HepG2 (cell line): Measurements from ENCODE around the gene ZNF132. TPM values are rescaled to one million over a fixed set of nuclear protein-coding genes. Genes with fewer than 3 reads are reported as not detected.
A peak's percentile ranks its signal among the peaks of the same experiment; 100 is the strongest.

Experiments
- ASH2L ChIP-seq: fragments of 300-600, 200-600 bp; sonication (generic); IDR thresholded peaks from 2 replicates; pipeline ENCODE4 v1.7.0; 2017; ENCODE audit warnings: low read depth, mild to moderate bottlenecking, moderate library complexity, mixed read lengths, low read length; ENCODE audit not compliant: insufficient read length
- ATF1 ChIP-seq: IDR thresholded peaks from 2 replicates; pipeline ENCODE4 v1.6.1; 2016; ENCODE audit warnings: mild to moderate bottlenecking, control low read depth
- CERS6 ChIP-seq: sonication (generic); formaldehyde crosslinking; IDR thresholded peaks from 2 replicates; pipeline ENCODE4 v1.5.0; 2020; ENCODE audit warnings: missing genetic modification reagents
- HNRNPL ChIP-seq: fragments of 200-400 bp; formaldehyde crosslinking; IDR thresholded peaks from 2 replicates; pipeline ENCODE4 v1.6.1; 2017; ENCODE audit warnings: mild to moderate bottlenecking, low read depth, low read length
- IKZF4 ChIP-seq: sonication (generic); formaldehyde crosslinking; IDR thresholded peaks from 2 replicates; pipeline ENCODE4 v1.5.1; 2020; ENCODE audit warnings: borderline replicate concordance, mild to moderate bottlenecking, low read depth, missing genetic modification reagents; ENCODE audit errors: not compliant biosample characterization
- PAXIP1 ChIP-seq: sonication (generic); formaldehyde crosslinking; conservative IDR thresholded peaks from 2 replicates; pipeline ENCODE4 v1.4.0; 2020; ENCODE audit warnings: mild to moderate bottlenecking, missing genetic modification reagents, moderate library complexity
- TEAD3 ChIP-seq: optimal IDR thresholded peaks from 2 replicates; pipeline ENCODE3; 2016; ENCODE audit warnings: borderline replicate concordance
- TFE3 ChIP-seq: IDR thresholded peaks from 2 replicates; pipeline ENCODE4 v1.6.1; 2016
- UBTF ChIP-seq: sonication (generic); formaldehyde crosslinking; IDR thresholded peaks from 2 replicates; pipeline ENCODE4 v1.4.0; 2020; ENCODE audit warnings: mild to moderate bottlenecking, missing genetic modification reagents
- ZIK1 ChIP-seq: sonication (generic); formaldehyde crosslinking; IDR thresholded peaks from 2 replicates; pipeline ENCODE4 v1.5.0; 2020; ENCODE audit warnings: mild to moderate bottlenecking, low read depth, missing genetic modification reagents, borderline replicate concordance
- ZMYM2 ChIP-seq: sonication (generic); formaldehyde crosslinking; IDR thresholded peaks from 2 replicates; pipeline ENCODE4 v1.8.0; 2022; ENCODE audit warnings: mild to moderate bottlenecking, missing genetic modification reagents
- ZNF10 ChIP-seq: sonication (generic); formaldehyde crosslinking; IDR thresholded peaks from 2 replicates; pipeline ENCODE4 v1.4.0; 2020; ENCODE audit warnings: mild to moderate bottlenecking, low read depth, missing genetic modification reagents, borderline replicate concordance
- ZNF101 ChIP-seq: sonication (generic); formaldehyde crosslinking; IDR thresholded peaks from 2 replicates; pipeline ENCODE4 v1.4.0; 2020; ENCODE audit warnings: mild to moderate bottlenecking, low read depth, missing genetic modification reagents, borderline replicate concordance
- ZNF432 ChIP-seq: sonication (generic); formaldehyde crosslinking; IDR thresholded peaks from 2 replicates; pipeline ENCODE4 v1.5.0; 2020; ENCODE audit warnings: missing genetic modification reagents, mild to moderate bottlenecking, borderline replicate concordance
- ZNF576 ChIP-seq: sonication (generic); formaldehyde crosslinking; IDR thresholded peaks from 2 replicates; pipeline ENCODE4 v1.4.0; 2020; ENCODE audit warnings: mild to moderate bottlenecking, missing genetic modification reagents
- ZNF678 ChIP-seq: sonication (generic); formaldehyde crosslinking; IDR thresholded peaks from 2 replicates; pipeline ENCODE4 v1.4.0; 2020; ENCODE audit warnings: mild to moderate bottlenecking, missing genetic modification reagents
- polyA plus RNA-seq, 8 experiments: library from polyadenylated mRNA; depleted of rRNA in 3 of 8; stranded (reverse) in 7 of 8; unstranded in 1 of 8; fragments of >200 nt; fragmentation: Illumina TruSeq in 4 of 8; extraction: Trizol in 4 of 8; gene quantifications; 2 replicates each; pipeline versions ENCODE4 v1.2.1 to v1.2.3, GENCODE V29; 2011 to 2016; ENCODE audit warnings: low read depth in 4 of 8, missing spikeins in 1 of 8, mixed read lengths in 1 of 8; ENCODE audit not compliant: insufficient read depth in 1 of 8
- total RNA-seq, 5 experiments: library from RNA; depleted of rRNA; stranded (reverse); fragments of >200 nt; fragmentation: Illumina TruSeq; extraction: Trizol; gene quantifications; 2 replicates each; pipeline ENCODE4 v1.2.3, GENCODE V29; 2016; ENCODE audit warnings: low read depth in 1 of 5

Gene ZNF132
- total and polyA plus RNA-seq, 2 of the 13 experiments (the other 11 are each of a cell fraction or from before 2014, with no cell fraction given) = not detected

- TF ChIP-seq IKZF4 (peak; percentile 50), ZNF432 (CRISPR knock-in tag) (no peak), ZNF576 (CRISPR knock-in tag) (peak; percentile 74; the same call in 1 of the 2 replicates), TFE3 (CRISPR knock-in tag) (no peak), HNRNPL (no peak), ATF1 (CRISPR knock-in tag) (peak; percentile 58; the same call in 1 of the 2 replicates), TEAD3 (CRISPR knock-in tag) (peak; percentile 50), UBTF (CRISPR knock-in tag) (no peak; the same call in 1 of the 2 replicates), ZNF10 (no peak), ZNF678 (CRISPR knock-in tag) (no peak), ZIK1 (CRISPR knock-in tag) (peak; percentile 57; the same call in 1 of the 2 replicates), PAXIP1 (CRISPR knock-in tag) (no peak; the same call in 1 of the 2 replicates), ASH2L (peak; percentile 59), ZNF101 (no peak), CERS6 (no peak), ZMYM2 (CRISPR knock-in tag) (0 out of 2 replicates have a peak, but pooled peaks have one; percentile 16)
These were observed 31.6 kb downstream of the ZNF132 start, which contains the start of gene ZNF584 (continued) for GRCh38 chr19:58408152-58409009.
